ENCODE measurements around the gene ADORA1. TPM values are rescaled to one million over a fixed set of nuclear protein-coding genes. Genes with fewer than 3 reads are reported as not detected.

Gene ADORA1
- total RNA-seq, 1 donor, result 0.72 TPM

DNA sequence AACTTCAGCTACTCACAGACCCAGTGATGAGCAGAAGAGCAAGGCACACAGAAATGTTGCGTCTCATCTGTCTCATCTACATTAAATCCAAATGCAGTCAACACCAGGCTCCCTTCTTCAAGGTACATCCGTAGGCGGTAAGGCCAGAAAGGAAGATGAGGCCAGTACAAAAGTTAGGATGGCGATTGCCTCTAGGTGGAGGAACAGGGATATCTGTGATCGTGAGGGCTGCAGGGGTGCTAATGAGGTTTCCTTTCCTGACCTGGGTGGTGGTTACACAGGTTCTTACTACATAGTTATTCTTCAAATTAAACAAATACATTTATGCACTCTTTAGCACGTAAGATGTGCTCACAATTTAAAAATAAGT is 49.5 kb downstream of the ADORA1 start:
- no peak for DNase-seq (ENCODE audit: low read depth)
- H3K4me3 ChIP-seq (ENCODE audit: low read depth, low read length), result no peak overlapping the region
- TF ChIP-seq, protein P1, sequence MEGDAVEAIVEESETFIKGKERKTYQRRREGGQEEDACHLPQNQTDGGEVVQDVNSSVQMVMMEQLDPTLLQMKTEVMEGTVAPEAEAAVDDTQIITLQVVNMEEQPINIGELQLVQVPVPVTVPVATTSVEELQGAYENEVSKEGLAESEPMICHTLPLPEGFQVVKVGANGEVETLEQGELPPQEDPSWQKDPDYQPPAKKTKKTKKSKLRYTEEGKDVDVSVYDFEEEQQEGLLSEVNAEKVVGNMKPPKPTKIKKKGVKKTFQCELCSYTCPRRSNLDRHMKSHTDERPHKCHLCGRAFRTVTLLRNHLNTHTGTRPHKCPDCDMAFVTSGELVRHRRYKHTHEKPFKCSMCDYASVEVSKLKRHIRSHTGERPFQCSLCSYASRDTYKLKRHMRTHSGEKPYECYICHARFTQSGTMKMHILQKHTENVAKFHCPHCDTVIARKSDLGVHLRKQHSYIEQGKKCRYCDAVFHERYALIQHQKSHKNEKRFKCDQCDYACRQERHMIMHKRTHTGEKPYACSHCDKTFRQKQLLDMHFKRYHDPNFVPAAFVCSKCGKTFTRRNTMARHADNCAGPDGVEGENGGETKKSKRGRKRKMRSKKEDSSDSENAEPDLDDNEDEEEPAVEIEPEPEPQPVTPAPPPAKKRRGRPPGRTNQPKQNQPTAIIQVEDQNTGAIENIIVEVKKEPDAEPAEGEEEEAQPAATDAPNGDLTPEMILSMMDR (IDR thresholded peaks at IDR 0.05; ENCODE audit: insufficient read depth, low read length), result no peak

DNA sequence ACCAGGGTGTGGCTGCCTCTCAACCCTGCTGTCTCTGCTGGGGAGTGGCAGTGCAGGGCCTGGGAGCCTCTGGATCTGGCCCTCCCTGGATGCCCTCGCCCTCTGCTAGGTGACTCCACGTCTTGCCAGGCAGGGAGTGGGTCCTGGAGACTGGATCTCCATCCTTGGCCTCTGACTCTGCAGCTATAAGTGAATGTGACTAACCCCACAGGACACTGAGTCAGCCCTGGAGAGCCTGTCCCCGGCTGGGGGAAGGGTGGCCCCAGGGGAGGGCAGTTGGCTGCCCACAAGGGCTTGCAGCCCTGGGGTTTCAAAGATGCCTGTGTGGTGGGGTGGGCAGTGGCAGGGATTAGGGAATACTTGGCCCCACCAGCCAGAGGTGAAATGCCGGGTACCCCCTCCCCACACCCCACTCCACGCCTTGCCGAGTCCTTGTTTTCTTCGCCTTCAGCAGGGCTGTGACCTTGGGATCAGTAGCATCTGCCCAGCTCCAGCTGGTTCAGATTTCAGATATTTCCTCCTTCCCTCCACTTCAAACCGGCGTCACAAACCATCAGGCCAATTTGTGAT is 50.0 kb downstream of the ADORA1 start:
- DNase-seq (ENCODE audit: low read depth), result peak; percentile 25
- TF ChIP-seq, protein P1 (IDR thresholded peaks at IDR 0.05; ENCODE audit: insufficient read depth, low read length), result no peak

DNA sequence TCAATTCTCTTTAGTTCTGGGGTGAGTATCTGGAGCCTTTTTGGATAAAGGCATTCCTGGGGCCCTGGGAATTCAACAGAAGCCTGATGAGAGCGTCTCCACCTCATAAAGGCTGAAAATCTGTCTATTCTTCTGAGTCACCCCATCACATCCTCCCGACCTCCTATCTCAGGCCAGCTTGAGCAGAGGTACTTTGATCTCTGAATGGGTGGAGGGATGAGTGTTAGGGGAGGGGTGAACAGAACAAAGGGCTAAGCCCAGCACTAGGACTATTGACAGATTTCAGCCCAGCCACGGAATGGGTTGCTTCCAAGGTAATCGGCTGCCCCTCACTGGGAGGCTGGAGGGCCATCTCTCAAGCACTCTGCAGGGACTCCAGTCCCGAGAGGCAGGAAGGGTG is 50.6 kb downstream of the ADORA1 start:
- no peak overlapping the region for H3K4me3 ChIP-seq (ENCODE audit: low read depth, low read length)
- peak; percentile 19 for DNase-seq (ENCODE audit: low read depth)
- TF ChIP-seq, protein P1 (IDR thresholded peaks at IDR 0.05; ENCODE audit: insufficient read depth, low read length), result no peak

More for the DNA sequence above, 50.0 kb downstream of the ADORA1 start:
- no peak overlapping the region for H3K4me3 ChIP-seq (ENCODE audit: low read depth, low read length)

DNA sequence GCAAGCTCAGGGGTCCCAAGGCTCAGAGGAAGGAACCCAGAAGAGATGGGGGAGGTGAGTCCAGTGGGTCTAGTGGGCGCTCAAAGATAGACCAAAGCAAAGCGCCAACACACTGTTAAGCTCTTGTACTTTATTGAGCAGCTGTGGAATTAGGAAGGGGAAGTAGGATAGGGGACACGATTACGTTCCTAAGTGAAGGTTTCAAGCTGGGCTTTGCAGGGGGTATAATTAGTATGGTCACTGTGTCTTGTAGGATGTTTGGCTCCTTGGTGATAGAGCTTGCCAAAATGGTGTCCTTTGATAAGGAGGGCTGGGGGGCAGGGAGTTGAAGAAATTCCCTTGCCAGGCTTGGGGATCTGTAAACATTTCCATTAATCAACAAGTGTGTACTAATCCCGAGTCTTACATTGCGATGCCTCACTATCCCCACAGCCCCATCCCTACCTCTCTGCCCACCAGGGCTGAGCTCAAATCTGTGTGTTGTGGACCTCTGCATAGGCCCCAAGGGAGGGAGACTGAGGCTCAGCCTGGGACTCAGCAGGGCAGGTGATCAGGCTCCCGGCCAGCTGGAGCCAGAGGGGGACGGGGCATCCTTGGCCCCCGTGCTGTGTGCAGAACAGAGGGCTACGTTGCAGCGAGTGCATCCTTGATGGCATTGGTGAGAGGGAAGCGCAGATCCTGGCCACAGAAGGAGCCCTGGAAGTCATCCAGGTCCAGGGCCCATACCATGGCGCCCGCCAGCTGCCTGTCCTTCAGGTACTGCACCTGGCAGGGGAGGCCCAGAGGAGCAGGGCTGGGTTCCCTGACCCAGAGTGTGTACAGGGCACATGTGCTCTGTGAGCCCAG is 51.5 kb downstream of the ADORA1 start:
- no peak overlapping the region for H3K4me3 ChIP-seq (ENCODE audit: low read depth, low read length)
- no peak for DNase-seq (ENCODE audit: low read depth)
- TF ChIP-seq, protein P1 (IDR thresholded peaks at IDR 0.05; ENCODE audit: insufficient read depth, low read length), result no peak

DNA sequence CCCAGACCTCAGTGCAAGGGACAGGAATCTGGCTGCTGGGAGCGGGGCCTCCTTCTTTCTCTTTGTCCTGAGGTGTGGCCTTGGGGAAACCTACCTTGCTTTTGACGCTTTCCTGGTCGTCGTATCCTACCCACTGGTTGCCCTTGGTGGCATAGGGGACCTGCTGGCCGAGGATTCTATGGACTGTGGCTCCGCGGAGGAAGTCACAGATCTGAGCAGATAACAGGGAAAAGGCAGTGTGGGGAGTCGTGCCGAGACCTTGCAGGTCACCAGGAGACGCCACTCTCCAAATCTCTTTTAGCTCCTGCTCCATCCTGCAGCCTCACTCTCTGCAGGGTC is 52.1 kb downstream of the ADORA1 start:
- DNase-seq (ENCODE audit: low read depth), result no peak
- H3K4me3 ChIP-seq (ENCODE audit: low read depth, low read length), result no peak overlapping the region
- TF ChIP-seq, protein P1 (IDR thresholded peaks at IDR 0.05; ENCODE audit: insufficient read depth, low read length), result no peak

DNA sequence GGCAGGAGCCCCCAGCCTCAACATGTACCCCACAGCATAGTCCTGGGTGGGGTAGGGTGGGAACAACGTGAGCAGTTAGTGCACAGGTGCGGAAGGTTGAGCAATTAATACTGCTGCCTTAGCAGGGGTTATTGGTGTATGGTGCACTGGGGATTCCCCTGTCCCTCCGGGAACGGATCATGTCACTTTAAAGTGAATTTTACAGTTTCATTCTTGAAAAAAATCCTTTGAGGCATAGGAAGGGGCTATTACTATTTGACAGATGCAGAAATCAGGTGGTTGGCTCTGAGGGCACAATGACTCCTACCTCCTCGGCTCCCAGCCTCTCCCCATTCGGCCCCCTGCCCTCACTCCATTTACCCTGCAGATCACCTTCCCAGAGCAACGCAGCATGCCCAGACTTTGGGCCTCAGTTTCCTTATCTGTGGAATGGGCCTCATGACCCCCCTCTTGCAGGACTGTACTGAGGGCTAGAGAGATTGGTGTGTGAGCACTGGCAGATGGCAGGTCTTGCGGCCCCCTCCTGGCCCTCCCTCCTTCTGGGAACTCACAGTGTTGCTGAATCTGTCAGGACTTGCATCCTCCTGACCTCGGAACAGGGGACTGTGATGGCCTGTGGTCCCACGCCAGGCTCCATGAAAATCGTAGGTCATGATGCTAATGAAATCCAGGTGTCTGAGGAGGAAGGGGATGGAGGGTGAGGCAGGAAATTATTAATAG is 53.2 kb downstream of the ADORA1 start:
- H3K4me3 ChIP-seq (ENCODE audit: low read depth, low read length), result no peak overlapping the region
- TF ChIP-seq, protein P1 (IDR thresholded peaks at IDR 0.05; ENCODE audit: insufficient read depth, low read length), result no peak
- no peak for DNase-seq (ENCODE audit: low read depth)
